ENCODE measurements around the gene EZH2. TPM values are rescaled to one million over a fixed set of nuclear protein-coding genes. Genes with fewer than 3 reads are reported as not detected.

EZH2 gene
- total and polyA plus RNA-seq, 2 of the 4 experiments (the other 2 are of a cell fraction): 13.1 to 19.8 TPM

DNA sequence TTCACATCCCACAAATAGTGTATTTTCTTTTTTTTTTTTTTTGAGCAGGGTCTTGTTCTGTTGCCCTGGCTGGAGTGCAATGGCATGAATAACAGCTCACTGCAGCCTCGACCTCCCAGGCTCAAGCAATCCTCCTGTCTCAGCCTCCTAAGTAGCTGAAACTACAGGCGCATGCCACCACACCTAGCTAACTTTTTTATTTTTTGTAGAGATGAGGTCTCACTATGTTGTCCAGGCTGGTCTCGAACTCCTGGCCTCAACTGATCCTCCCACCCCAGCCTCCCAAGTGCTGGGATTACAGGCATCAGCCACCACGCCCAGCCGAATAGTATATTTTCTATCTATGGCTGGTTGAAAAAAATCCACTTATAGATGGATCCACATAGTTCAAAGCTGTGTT lies 12.5 kb downstream of the EZH2 start:
- no peak overlapping the region for H3K23ac ChIP-seq (ENCODE audit: low read depth, low read length)
- no peak overlapping the region for H4K5ac ChIP-seq (ENCODE audit: low read depth, low read length)
- ChIA-PET CTCF (no interaction called here), POLR2A (ENCODE audit: unreplicated experiment) (no interaction called here)
- dilution Hi-C loops (cut with HindIII; ENCODE audit: low sequenced_read_pairs, unreplicated experiment) (no loop called here), in situ Hi-C loops (cut with MboI; ENCODE audit: low sequenced_read_pairs) (no loop called here), intact Hi-C loops (cut with micrococcal nuclease) (no loop called here)
- H2BK120ac ChIP-seq (ENCODE audit: low read depth, low read length): no peak overlapping the region
- ATAC-seq (ENCODE audit: low read depth) (no peak), DNase-seq (no peak)
- H2AK9ac ChIP-seq (replicated peaks; ENCODE audit: low read depth, low read length, poor library complexity): no peak overlapping the region
- no peak overlapping the region for H3K18ac ChIP-seq (ENCODE audit: low read depth, low read length)
- H3K79me1 ChIP-seq (ENCODE audit: low read depth in 1 of 2, low read length in 2 of 2): peaks cover 14 to 53% of the 10 kb centered on the region in 2 experiments
- H3K27ac ChIP-seq (ENCODE audit: insufficient read depth, low read length): no peak overlapping the region
- 0 out of 2 replicates have a peak, but pooled peaks cover 3% of the 10 kb centered on the region for H3K9me1 ChIP-seq (ENCODE audit: insufficient read depth, low read length)
- no peak overlapping the region for H2AK5ac ChIP-seq (ENCODE audit: low read depth, low read length)
- H3K9ac ChIP-seq (ENCODE audit: low read depth, low read length): no peak overlapping the region
- H2BK20ac ChIP-seq (ENCODE audit: low read depth, low read length): no peak overlapping the region
- no peak overlapping the region for H2BK15ac ChIP-seq (ENCODE audit: low read depth, low read length)
- no CpG with 5 or more reads among the region's 5 CpGs for WGBS, 2 experiments (ENCODE audit: extremely low coverage in 2 of 2, insufficient read length in 1 of 2)
- H3K4ac ChIP-seq (ENCODE audit: low read depth, low read length): no peak overlapping the region
- H2BK5ac ChIP-seq (ENCODE audit: low read depth, low read length, poor library complexity, severe bottlenecking): no peak overlapping the region
- no peak overlapping the region for H3K4me2 ChIP-seq (ENCODE audit: low read depth, low read length)
- H3K27me3 ChIP-seq (ENCODE audit: control insufficient read depth, insufficient read depth, low read length): no peaks in the 10 kb centered on the region
- H2AFZ ChIP-seq (replicated peaks; ENCODE audit: low read length, poor library complexity): no peak overlapping the region
- no peak for TF ChIP-seq POLR2A (IDR thresholded peaks at IDR 0.05; ENCODE audit: low read depth, low read length)
- no peak for TF ChIP-seq MXI1 (IDR thresholded peaks at IDR 0.05; ENCODE audit: borderline replicate concordance, low read depth, low read length)
- no peak for TF ChIP-seq MAFK (IDR thresholded peaks at IDR 0.05; ENCODE audit: low read depth, low read length)
- TF ChIP-seq, protein P1, sequence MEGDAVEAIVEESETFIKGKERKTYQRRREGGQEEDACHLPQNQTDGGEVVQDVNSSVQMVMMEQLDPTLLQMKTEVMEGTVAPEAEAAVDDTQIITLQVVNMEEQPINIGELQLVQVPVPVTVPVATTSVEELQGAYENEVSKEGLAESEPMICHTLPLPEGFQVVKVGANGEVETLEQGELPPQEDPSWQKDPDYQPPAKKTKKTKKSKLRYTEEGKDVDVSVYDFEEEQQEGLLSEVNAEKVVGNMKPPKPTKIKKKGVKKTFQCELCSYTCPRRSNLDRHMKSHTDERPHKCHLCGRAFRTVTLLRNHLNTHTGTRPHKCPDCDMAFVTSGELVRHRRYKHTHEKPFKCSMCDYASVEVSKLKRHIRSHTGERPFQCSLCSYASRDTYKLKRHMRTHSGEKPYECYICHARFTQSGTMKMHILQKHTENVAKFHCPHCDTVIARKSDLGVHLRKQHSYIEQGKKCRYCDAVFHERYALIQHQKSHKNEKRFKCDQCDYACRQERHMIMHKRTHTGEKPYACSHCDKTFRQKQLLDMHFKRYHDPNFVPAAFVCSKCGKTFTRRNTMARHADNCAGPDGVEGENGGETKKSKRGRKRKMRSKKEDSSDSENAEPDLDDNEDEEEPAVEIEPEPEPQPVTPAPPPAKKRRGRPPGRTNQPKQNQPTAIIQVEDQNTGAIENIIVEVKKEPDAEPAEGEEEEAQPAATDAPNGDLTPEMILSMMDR (conservative IDR thresholded peaks at IDR 0.05; ENCODE audit: low read depth, low read length): no peak
- no peak for TF ChIP-seq CHD1 (IDR thresholded peaks at IDR 0.05; ENCODE audit: low read depth, low read length)
- no peak for TF ChIP-seq NFE2L2 (IDR thresholded peaks at IDR 0.05; ENCODE audit: low read depth, low read length)
- TF ChIP-seq RAD21 (IDR thresholded peaks at IDR 0.05; ENCODE audit: low read length): no peak
- no peak for TF ChIP-seq BHLHE40 (IDR thresholded peaks at IDR 0.05; ENCODE audit: low read depth, low read length)
- TF ChIP-seq RCOR1 (IDR thresholded peaks at IDR 0.05; ENCODE audit: insufficient replicate concordance, low read length): no peak
- TF ChIP-seq, protein P2, sequence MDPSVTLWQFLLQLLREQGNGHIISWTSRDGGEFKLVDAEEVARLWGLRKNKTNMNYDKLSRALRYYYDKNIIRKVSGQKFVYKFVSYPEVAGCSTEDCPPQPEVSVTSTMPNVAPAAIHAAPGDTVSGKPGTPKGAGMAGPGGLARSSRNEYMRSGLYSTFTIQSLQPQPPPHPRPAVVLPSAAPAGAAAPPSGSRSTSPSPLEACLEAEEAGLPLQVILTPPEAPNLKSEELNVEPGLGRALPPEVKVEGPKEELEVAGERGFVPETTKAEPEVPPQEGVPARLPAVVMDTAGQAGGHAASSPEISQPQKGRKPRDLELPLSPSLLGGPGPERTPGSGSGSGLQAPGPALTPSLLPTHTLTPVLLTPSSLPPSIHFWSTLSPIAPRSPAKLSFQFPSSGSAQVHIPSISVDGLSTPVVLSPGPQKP (IDR thresholded peaks at IDR 0.05; ENCODE audit: borderline replicate concordance, low read depth, low read length): no peak
- no peak for TF ChIP-seq SMC3 (IDR thresholded peaks at IDR 0.05; ENCODE audit: low read depth, low read length)
- TF ChIP-seq CEBPB (IDR thresholded peaks at IDR 0.05; ENCODE audit: low read depth, low read length): no peak
- TF ChIP-seq, protein P3, sequence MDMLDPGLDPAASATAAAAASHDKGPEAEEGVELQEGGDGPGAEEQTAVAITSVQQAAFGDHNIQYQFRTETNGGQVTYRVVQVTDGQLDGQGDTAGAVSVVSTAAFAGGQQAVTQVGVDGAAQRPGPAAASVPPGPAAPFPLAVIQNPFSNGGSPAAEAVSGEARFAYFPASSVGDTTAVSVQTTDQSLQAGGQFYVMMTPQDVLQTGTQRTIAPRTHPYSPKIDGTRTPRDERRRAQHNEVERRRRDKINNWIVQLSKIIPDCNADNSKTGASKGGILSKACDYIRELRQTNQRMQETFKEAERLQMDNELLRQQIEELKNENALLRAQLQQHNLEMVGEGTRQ (IDR thresholded peaks at IDR 0.05; ENCODE audit: low read depth, low read length): no peak
- TF ChIP-seq MAZ (IDR thresholded peaks at IDR 0.05; ENCODE audit: borderline replicate concordance, low read depth, low read length): no peak
- no peak for TF ChIP-seq FOS (IDR thresholded peaks at IDR 0.05; ENCODE audit: low read depth, low read length)
- no peak for TF ChIP-seq RFX5 (IDR thresholded peaks at IDR 0.05; ENCODE audit: low read depth, low read length)
- H3K36me3 ChIP-seq (ENCODE audit: control insufficient read depth, insufficient read depth, low read length): peaks cover 2% of the 10 kb centered on the region; the same call in 1 of the 2 replicates
- H4K8ac ChIP-seq (ENCODE audit: low read depth in 2 of 2, low read length in 2 of 2): no peak overlapping the region
- no peak overlapping the region for H3K14ac ChIP-seq (replicated peaks; ENCODE audit: low read depth, low read length)
- no peaks in the 10 kb centered on the region; the same call in 1 of the 2 replicates for H4K20me1 ChIP-seq (ENCODE audit: insufficient read depth, low read length)
- no peak overlapping the region for H3K4me3 ChIP-seq (ENCODE audit: insufficient read depth, low read depth, low read length)
- BruUV-seq (replicated peaks): no TSS peak
- H3K4me1 ChIP-seq (ENCODE audit: control insufficient read depth, insufficient read depth, low read length): no peaks in the 10 kb centered on the region
- H3K9me3 ChIP-seq (ENCODE audit: control insufficient read depth, insufficient read depth, low read length): no peaks in the 10 kb centered on the region
- no peak overlapping the region for H4K91ac ChIP-seq (ENCODE audit: insufficient read depth, low read depth, low read length)
- H3K56ac ChIP-seq (ENCODE audit: extremely low read depth, insufficient read depth, low read length): no peak overlapping the region
